Measurements from ENCODE around the gene CHD2.
"Not testable (repeated sequence)": the region's sequence is repeated elsewhere in the genome, so short reads cannot be mapped to it uniquely, and the experiment has no call there.

The CHD2 gene

DNA sequence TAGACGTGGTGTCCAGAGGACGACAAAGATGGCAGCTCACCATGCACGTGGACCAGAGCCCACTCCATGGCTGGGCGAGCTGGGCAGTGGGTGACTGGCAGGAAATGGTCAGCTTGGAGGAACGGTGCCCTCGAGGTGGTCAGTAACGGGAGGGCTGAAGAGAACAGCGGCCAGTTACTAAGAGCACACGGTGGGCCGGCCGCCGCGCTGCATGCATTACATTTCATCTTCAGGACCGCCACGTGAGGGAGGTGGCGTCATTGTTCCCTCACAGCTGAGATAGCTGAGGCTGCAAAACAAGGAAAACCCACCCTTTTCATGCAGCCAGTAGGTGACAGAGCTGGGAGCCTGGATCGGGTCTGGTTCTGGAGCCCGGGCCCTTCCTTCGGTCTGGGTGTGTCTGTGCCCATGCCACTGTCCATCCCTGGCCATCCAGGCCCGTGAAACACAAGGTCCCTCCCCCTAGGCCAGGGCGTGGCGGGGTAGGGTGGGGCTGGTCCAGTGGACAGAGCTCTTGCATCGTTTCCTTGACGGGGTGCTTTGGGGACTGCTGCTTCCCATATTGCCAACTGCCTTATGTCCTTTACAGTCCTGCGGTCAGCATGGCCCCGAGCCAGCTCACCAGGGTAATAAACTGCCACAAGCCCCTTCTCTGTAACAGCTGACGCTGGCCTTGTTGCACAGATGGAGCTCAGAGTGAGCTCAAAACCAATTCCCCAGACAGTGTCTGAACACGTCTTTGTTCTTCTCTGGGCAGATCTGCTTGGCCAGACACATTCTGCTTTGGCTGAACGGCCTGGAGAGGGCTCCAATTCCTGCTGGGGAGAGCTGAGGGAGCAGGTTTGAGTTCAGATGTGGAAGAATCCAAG is 137.1 kb downstream of the CHD2 start:
- no peak overlapping the region for H3K4me3 ChIP-seq (ENCODE audit: low read length)
- H3K4me1 ChIP-seq (ENCODE audit: insufficient read depth, low read length) = peaks cover 6% of the 10 kb centered on the region
- H3K36me3 ChIP-seq (ENCODE audit: insufficient read depth, low read length) = no peaks in the 10 kb centered on the region
- no peak overlapping the region for H2AFZ ChIP-seq (ENCODE audit: low read depth, low read length)
- H3K27me3 ChIP-seq (ENCODE audit: insufficient read depth, low read length) = no peaks in the 10 kb centered on the region
- no peaks in the 10 kb centered on the region for H3K9me3 ChIP-seq (ENCODE audit: low read length)

DNA sequence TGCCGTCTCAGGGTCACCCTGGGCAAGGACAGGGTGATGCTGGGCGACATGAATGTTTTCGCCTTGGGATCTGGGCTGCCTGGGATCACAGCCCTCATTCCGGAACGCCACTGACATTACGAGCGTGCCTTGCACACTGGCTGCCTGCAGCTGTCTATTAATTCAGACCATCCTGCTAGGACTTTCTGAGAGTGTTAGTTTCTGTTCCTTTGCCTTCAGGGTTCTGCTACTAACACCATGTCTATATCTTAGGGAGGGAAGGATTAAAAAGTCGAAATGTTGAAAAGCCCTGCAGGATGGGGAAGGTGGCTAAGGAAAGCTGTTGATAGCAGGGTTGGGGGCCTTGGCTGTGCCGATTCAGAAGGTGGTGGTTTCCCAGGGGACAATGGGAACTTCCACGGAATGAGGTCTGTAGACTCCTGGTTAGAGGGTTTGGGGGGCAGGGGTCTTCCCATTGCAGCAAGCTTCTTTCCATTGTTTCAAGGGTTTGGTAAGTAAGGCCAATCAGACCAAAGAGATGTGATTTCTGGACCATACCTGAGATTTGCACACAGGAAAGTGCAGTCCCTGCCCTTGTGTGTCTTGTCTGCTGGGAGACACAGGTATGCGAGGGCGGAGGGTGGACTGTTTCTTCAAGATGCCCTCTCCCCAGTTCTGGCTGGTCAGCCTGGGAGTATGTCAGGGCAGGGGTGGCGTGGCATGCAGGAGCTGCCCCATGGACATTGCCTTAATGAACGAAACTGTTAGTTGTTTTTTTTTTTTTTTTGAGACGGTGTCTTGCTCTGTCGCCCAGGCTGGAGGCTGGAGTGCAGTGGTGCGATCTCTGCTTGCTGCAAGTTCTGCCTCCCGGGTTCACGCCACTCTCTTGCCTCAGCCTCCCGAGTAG is 137.9 kb downstream of the CHD2 start:
- no peak overlapping the region for H3K4me3 ChIP-seq (ENCODE audit: low read length)
- H3K4me1 ChIP-seq (ENCODE audit: insufficient read depth, low read length) = peaks cover 6% of the 10 kb centered on the region
- peaks cover 6% of the 10 kb centered on the region for H3K36me3 ChIP-seq (ENCODE audit: insufficient read depth, low read length)
- H3K9me3 ChIP-seq (ENCODE audit: low read length) = no peaks in the 10 kb centered on the region
- H3K27me3 ChIP-seq (ENCODE audit: insufficient read depth, low read length) = no peaks in the 10 kb centered on the region
- H2AFZ ChIP-seq (ENCODE audit: low read depth, low read length) = no peak overlapping the region

DNA sequence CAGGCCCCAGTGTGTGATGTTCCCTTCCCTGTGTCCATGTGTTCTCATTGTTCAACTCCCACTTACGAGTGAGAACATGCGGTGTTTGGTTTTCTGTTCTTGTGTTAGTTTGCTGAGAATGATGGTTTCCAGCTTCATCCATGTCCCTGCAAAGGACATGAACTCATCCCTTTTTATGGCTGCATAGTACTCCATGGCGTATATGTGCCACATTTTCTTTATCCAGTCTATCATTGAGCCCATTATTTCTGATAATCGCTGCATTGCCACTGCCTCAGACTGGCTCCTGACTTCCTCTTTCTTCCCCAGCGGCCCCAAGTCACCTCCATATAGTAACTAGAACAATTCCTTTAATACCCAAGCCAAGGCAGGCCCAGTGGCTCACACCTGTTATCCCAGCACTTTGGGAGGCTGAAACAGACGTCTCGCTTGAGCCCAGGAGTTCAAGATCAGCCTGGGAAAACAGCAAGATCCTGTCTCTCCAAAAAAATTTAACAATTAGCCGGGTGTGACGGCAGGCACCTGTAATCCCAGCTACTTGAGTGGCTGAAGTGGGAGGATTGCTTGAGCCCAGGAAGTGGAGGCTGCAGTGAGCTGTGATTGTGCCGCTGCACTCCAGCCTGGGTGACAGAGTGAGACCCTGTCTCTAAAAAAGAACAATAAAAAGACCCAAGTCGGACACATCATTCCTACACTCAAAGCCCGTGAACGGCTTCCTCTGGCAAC is 139.6 kb downstream of the CHD2 start:
- not testable (repeated sequence) for H3K4me1 ChIP-seq (ENCODE audit: insufficient read depth, low read length); H2AFZ ChIP-seq (ENCODE audit: low read depth, low read length); H3K9me3 ChIP-seq (ENCODE audit: low read length); H3K27me3 ChIP-seq (ENCODE audit: insufficient read depth, low read length); H3K4me3 ChIP-seq (ENCODE audit: low read length)
- H3K36me3 ChIP-seq (ENCODE audit: insufficient read depth, low read length) = peaks cover 22% of the 10 kb centered on the region

DNA sequence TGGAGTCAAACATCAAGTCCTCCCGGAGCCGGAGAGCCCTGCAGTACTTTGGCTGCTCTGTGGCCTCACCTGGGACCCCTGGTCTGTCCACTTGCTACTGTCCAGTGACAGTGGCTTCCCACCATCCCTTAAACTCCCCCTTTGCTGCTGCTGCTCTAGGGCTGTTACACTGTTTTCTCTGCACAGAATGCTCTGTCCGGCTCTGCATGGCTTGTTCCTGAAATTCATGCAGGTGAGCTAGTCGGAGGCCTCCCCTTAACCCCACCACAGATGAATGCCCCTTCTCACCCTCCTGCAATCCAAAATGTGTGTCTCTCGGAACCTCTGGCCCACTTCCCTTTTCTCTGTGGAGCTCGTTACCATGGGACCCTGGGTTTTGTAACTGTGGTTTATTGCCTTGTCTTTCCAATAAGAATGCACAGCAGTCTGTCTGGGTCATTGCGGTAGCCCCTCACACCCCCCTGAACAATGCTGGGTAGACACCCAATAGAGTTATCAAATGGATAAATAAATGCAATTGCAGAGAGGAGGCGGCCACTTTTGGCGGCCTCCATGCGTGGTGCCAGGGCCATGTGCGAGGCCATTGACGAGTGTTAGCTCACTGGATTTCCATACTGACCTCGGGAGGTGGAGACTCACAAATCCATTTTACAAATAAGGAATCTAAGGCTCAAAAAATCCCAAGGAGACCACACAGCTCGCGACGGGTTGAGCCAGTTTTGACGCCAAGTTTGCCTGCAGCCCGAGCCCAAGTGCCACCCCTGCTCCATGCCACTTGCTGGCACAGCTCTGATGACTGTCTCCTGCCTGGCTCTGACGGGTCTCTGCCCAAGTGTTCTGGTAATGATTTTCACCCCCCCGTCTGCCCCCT is 140.4 kb downstream of the CHD2 start:
- no peak overlapping the region for H3K4me3 ChIP-seq (ENCODE audit: low read length)
- H3K36me3 ChIP-seq (ENCODE audit: insufficient read depth, low read length) = peaks cover 30% of the 10 kb centered on the region
- H2AFZ ChIP-seq (ENCODE audit: low read depth, low read length) = no peak overlapping the region
- peaks cover 6% of the 10 kb centered on the region for H3K4me1 ChIP-seq (ENCODE audit: insufficient read depth, low read length)
- no peaks in the 10 kb centered on the region for H3K9me3 ChIP-seq (ENCODE audit: low read length)
- no peaks in the 10 kb centered on the region for H3K27me3 ChIP-seq (ENCODE audit: insufficient read depth, low read length)

DNA sequence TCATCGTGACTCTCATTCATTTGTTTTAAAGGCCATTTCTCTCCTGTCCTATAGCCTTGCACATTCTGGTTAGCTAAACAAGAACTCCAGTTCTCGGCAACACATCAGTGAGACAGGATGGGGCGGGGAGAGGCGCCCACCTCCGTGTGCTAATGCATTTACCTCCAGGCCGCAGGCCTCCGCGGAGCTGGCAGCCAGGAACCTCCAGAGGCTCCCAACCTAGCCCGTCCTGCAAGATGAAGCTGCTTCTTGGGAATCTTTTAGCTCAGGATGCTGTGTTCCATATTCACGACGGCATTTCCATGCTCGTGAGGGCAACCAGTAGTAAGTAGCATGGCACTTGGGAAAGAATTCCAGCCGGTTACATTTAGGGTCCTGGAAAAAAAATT is 141.0 kb downstream of the CHD2 start:
- no peaks in the 10 kb centered on the region for H3K27me3 ChIP-seq (ENCODE audit: insufficient read depth, low read length)
- H3K9me3 ChIP-seq (ENCODE audit: low read length) = no peaks in the 10 kb centered on the region
- peaks cover 36% of the 10 kb centered on the region for H3K36me3 ChIP-seq (ENCODE audit: insufficient read depth, low read length)
- no peak overlapping the region for H2AFZ ChIP-seq (ENCODE audit: low read depth, low read length)
- no peak overlapping the region for H3K4me3 ChIP-seq (ENCODE audit: low read length)
- H3K4me1 ChIP-seq (ENCODE audit: insufficient read depth, low read length) = peaks cover 6% of the 10 kb centered on the region

DNA sequence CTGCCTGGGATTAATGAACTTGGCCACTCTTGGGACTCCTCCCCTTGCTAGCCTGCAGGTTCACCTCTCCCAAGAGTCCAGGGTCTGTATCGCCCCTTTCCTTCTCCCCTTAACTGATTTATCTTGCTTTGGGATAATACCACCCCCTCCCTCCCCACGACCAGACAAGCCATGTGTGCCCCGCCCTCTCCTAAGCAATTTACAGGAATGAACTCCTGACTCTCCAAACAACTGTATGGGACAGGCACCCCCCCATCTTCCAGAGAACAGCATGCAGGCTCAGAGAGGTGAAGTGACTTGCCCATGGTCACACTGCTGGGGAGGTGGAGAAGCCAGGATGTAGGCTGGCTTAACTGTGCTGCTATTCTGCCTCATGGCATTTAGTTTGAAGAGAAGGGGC is 142.1 kb downstream of the CHD2 start:
- no peak overlapping the region for H2AFZ ChIP-seq (ENCODE audit: low read depth, low read length)
- H3K36me3 ChIP-seq (ENCODE audit: insufficient read depth, low read length) = peaks cover 47% of the 10 kb centered on the region
- no peaks in the 10 kb centered on the region for H3K27me3 ChIP-seq (ENCODE audit: insufficient read depth, low read length)
- peaks cover 6% of the 10 kb centered on the region for H3K4me1 ChIP-seq (ENCODE audit: insufficient read depth, low read length)
- peaks cover 8% of the 10 kb centered on the region for H3K9me3 ChIP-seq (ENCODE audit: low read length)
- H3K4me3 ChIP-seq (ENCODE audit: low read length) = no peak overlapping the region

DNA sequence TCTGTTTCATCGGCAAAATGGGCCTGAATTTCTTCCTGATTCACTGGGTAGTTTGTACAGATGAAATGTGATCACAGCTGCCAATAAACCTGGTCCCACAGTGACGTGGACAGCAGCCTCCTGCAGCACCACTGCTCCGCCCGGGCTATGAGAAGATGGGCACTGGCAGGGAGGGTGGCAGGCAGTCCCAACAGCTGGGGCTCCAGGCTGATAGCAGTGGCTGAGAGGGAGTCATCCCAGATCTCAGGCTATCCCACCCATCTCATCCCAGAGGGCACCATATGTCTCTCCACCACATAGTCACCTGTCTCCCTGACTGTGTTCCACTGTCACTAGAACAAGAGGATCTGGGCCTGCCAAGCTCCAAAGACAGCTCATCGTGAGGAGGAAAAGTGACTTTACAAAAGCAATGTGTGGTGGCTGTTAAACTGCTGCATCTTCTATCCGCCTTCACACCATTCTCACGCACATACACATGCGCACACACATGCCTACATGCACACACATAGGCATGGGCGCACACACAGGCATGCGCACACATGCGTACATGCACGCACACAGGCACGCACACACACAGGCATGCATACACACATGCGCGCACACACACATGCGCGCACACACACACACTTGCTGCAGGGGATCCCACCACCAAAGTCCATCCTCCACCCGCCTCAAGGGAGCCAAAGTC is 142.7 kb downstream of the CHD2 start:
- Histone ChIP-seq H2AFZ (ENCODE audit: low read depth, low read length) (no peak overlapping the region), H3K36me3 (ENCODE audit: insufficient read depth, low read length) (peaks cover 51% of the 10 kb centered on the region), H3K4me3 (ENCODE audit: low read length) (no peak overlapping the region), H3K27me3 (ENCODE audit: insufficient read depth, low read length) (no peaks in the 10 kb centered on the region), H3K9me3 (ENCODE audit: low read length) (peaks cover 8% of the 10 kb centered on the region), H3K4me1 (ENCODE audit: insufficient read depth, low read length) (no peaks in the 10 kb centered on the region)

DNA sequence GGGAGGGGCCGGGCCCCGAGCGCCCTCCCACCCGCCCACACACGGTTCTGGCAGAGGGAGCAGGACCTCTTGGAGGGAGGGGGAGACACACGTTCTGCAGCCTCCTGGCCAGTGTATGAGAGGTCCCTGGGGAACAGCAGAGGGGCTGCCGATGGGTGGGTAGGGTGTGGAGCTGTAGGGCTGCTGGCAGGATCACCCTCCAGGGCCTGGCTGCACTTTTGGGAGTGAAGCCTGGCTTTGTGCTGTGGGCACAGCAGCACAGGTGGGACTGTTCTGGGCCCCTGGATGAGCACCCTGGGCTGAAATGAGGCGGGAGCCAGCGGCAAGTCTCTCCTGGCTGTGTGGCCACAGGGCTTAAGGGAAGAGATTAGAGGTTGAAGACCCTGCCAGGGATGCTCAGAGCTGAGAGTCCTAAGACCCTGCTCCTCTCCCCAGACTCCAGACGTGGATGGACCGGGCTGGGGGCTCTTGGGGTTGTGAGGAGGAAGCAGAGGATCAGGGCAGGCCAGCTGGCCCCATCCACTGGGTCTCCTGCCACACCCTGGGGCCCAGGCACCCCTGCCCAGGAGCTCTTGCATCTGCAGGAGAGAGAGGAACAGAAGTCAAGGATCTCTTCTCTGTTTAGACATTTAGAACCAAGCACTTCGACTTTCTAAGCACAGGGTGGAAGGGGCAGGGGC is 143.6 kb downstream of the CHD2 start:
- Histone ChIP-seq H3K36me3 (ENCODE audit: insufficient read depth, low read length) (peaks cover 60% of the 10 kb centered on the region), H3K4me1 (ENCODE audit: insufficient read depth, low read length) (no peaks in the 10 kb centered on the region), H2AFZ (ENCODE audit: low read depth, low read length) (no peak overlapping the region), H3K9me3 (ENCODE audit: low read length) (peaks cover 8% of the 10 kb centered on the region), H3K4me3 (ENCODE audit: low read length) (no peak overlapping the region), H3K27me3 (ENCODE audit: insufficient read depth, low read length) (no peaks in the 10 kb centered on the region)

DNA sequence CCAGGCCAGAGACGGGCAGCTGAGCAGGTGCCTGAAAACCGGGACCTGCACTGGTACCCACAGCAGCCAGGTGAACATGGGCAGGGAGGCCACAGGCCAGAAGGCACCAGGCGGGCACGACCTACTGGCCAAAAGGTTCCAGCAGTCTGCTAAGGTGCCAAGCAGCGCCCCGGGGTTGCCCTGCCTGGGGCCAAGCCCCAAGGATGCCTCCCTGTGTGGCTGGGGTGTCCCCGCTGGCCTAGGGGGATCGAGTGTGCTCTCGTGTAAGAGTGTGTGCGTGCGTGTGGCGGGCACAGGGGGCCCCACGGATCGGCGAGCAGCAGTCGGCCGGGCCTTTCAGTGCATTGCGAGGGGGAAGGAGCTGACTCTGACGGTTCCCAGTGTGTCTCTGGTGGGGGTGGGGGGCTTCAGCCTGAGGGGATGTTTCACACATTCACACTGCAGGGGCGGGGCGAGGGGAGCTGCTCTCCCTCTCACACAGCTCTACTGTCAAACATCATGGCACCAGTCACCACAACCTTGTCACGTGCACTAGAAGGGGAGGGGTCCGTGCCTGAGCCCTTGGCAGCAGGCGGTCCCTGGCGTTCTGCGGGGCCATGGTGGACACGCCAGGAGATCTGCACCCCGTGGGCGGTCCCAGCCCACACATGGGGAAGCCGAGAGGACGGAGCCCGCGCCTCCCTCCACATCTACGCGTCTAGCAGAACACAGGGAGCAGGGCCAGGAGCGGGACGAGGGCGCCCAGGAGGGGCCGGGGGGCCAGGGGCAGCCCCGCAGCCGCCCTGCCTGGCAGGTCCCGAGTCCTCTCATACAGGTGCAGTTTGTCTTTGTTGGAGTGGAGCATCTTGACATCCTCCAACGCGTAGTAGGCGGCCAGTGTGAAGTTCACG is 144.4 kb downstream of the CHD2 start:
- H3K9me3 ChIP-seq (ENCODE audit: low read length) = peaks cover 8% of the 10 kb centered on the region
- peaks cover 68% of the 10 kb centered on the region for H3K36me3 ChIP-seq (ENCODE audit: insufficient read depth, low read length)
- H2AFZ ChIP-seq (ENCODE audit: low read depth, low read length) = no peak overlapping the region
- H3K4me1 ChIP-seq (ENCODE audit: insufficient read depth, low read length) = no peaks in the 10 kb centered on the region
- H3K27me3 ChIP-seq (ENCODE audit: insufficient read depth, low read length) = no peaks in the 10 kb centered on the region
- no peak overlapping the region for H3K4me3 ChIP-seq (ENCODE audit: low read length)

DNA sequence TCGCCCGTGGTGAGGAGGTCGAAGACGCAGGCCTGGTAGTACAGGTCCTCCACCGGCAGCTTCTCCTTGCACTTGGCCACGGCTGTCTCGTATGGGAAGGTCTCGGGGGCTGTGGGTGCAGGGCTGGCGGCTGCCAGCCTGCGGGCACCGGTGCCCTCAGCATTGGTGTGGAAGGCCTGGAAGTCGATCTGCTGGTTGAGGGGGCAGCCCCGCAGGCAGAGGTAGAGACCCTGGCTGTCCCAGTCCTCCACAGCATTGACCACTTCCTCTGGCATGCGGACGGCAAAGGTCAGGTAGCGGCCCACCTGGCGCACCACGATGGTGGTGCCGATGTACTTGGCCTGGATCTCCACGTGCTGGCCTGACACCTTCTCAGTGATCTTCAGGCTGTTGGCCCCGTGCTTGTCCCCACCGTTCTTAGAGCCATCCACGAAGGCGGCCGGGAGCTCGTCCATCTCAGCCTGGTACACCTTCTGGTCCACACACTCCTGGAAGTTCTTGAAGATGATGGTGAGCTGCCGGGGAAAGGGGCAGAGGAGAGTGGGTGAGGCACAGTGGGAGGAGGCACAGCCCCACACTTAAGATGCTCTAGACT is 145.2 kb downstream of the CHD2 start:
- Histone ChIP-seq H3K4me1 (ENCODE audit: insufficient read depth, low read length) (no peaks in the 10 kb centered on the region), H3K27me3 (ENCODE audit: insufficient read depth, low read length) (no peaks in the 10 kb centered on the region), H3K9me3 (ENCODE audit: low read length) (peaks cover 8% of the 10 kb centered on the region), H3K36me3 (ENCODE audit: insufficient read depth, low read length) (peaks cover 75% of the 10 kb centered on the region), H3K4me3 (ENCODE audit: low read length) (no peak overlapping the region), H2AFZ (ENCODE audit: low read depth, low read length) (no peak overlapping the region)
